KOPT-K1 (cell line): Measurements from ENCODE around the gene TTN.

Source experiments
- H3K27ac ChIP-seq: fragments of 200-600 bp; sonication (generic); 2 replicates; pipeline ENCODE4 v1.5.1; 2016; ENCODE audit warnings: antibody characterized with exemption, mild to moderate bottlenecking, low read depth, low read length; ENCODE audit not compliant: poor library complexity, severe bottlenecking
- H3K36me3 ChIP-seq: fragments of 200-600 bp; sonication (generic); 2 replicates; pipeline ENCODE4 v1.5.1; 2017; ENCODE audit warnings: antibody characterized with exemption, mild to moderate bottlenecking, low read length, moderate library complexity; ENCODE audit not compliant: insufficient read depth
- H3K9me3 ChIP-seq: fragments of 200-600 bp; sonication (generic); 2 replicates; pipeline ENCODE4 v1.5.1; 2017; ENCODE audit warnings: antibody characterized with exemption, low read length, mild to moderate bottlenecking; ENCODE audit not compliant: insufficient read depth, poor library complexity, severe bottlenecking

TTN gene

GRCh38 chr2:178827739-178828485 lies 20.7 kb upstream of the TTN start:
- Histone ChIP-seq H3K9me3 (no peaks in the 10 kb centered on the region), H3K36me3 (no peaks in the 10 kb centered on the region), H3K27ac (no peak overlapping the region)

- H3K27ac ChIP-seq: no peak overlapping the region
- H3K9me3 ChIP-seq: no peaks in the 10 kb centered on the region
- H3K36me3 ChIP-seq: no peaks in the 10 kb centered on the region
Measured at GRCh38 chr2:178827111-178827510, 19.9 kb upstream of the TTN start.

DNA sequence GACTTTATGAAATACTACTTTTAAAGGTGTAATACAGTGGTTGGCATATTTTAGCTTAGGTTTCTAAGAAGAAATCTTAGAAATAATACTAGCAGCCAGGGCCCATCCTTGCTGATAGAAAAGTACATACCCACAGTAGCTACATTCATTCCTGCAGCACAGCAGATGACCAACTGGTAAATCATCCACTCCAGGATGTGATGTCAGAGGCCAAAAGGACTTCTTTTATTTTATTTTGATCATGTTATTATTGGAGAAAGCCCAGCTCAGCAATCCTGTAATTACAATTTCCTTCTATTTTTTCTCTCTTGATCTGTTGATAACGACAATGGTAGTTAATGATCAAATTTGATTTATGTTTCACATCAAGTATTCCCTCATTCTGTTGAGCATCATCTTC lies 18.0 kb upstream of the TTN start:
- H3K9me3 ChIP-seq: no peaks in the 10 kb centered on the region
- no peaks in the 10 kb centered on the region for H3K36me3 ChIP-seq

DNA sequence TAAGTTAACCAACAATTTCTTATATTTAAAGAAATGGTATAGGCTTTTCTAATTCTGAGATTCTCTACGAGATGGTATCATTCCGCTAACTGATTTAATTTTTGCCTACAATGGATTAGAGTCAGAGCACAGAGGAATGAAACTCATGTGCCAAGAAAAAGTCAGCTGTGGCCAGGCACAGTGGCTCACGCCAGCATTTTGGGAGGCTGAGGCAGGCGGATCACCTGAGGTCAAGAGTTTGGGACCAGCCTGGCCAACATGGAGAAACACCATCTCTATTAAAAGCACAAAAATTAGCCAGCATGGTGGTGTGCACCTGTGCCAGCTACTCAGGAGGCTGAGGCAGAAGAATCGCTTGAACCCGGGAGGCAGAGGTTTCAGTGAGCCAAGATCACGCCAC lies 17.0 kb upstream of the TTN start:
- H3K36me3 ChIP-seq: no peaks in the 10 kb centered on the region
- H3K27ac ChIP-seq: no peak overlapping the region
- H3K9me3 ChIP-seq: no peaks in the 10 kb centered on the region

More for the DNA sequence above, 18.0 kb upstream of the TTN start:
- no peak overlapping the region for H3K27ac ChIP-seq

GRCh38 chr2:178819992-178820391 lies 12.8 kb upstream of the TTN start:
- no peaks in the 10 kb centered on the region for H3K9me3 ChIP-seq
- H3K27ac ChIP-seq: no peak overlapping the region
- H3K36me3 ChIP-seq: no peaks in the 10 kb centered on the region

DNA sequence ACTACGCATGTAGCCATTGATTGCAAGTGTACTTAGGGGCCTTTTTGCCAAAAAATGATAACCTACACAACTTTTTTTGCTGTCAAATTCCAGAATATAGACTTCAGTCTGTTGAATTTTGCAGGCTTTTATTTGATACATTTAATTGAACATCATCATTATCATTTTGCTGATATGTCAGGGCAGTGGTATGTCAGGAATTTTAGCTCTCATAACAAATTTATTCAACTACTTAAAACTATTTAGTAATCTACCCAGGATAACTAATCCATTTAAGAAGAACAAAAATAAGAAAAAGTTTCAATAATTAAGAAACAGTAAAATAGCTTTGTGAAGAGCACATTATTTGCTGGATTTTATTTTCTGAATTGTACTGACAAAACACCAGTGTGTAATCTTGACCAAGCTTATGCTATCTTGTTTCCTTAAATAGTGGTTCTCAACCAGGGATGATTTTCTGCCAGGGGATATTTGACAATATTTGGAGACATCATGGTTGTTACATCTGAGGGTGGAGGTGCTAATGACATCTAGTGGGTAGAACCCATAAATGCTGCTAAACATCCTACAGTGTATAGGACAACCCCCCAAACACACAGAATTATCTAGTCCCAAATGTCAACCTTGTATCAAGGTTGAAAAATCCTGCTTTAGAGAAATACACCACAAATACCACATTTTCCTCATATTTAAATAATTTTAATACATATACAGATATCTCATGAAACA lies 12.1 kb upstream of the TTN start:
- Histone ChIP-seq H3K27ac (no peak overlapping the region), H3K9me3 (no peaks in the 10 kb centered on the region), H3K36me3 (no peaks in the 10 kb centered on the region)

DNA sequence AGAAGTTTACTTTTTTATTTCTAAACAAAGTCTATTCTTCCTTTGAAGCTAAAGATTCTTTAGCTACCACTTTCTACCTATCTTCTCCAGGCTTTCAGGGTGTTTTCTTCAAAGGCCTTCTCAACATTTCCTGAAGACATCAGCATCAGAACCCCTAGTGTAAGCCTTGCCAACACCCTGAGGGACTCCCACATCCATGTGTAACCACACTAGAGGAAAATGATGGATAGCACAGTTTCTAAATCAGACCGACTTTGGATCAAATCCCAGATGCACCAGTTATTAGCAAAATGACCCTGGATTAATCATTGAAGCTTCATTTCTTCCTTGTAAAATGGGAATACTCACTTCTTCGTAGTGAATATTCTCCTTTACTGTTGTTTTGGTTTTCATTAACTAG lies 4.7 kb upstream of the TTN start:
- H3K36me3 ChIP-seq: no peaks in the 10 kb centered on the region
- no peaks in the 10 kb centered on the region for H3K9me3 ChIP-seq
- no peak overlapping the region for H3K27ac ChIP-seq

GRCh38 chr2:178811045-178811444 lies 3.8 kb upstream of the TTN start:
- H3K9me3 ChIP-seq: no peaks in the 10 kb centered on the region
- no peaks in the 10 kb centered on the region for H3K36me3 ChIP-seq
- no peak overlapping the region for H3K27ac ChIP-seq

DNA sequence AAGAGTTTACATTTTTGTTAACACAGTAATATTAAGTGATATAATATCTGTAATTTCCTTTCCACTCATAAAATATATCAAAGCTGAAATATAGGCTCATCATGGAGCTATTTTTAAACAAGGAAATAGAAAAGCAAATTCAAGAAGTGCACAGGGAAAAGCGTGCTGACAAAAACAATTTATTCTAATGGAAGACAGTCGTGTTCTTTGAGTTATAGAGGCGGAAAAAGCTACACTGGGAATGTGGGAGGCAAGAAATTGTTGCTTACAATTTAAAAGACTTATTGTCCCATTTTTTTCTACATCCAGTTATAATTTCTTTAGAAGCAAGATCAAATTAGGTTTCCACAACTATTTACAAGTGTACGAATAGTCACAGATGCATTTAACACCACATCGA lies 3.2 kb upstream of the TTN start:
- Histone ChIP-seq H3K9me3 (no peaks in the 10 kb centered on the region), H3K27ac (no peak overlapping the region), H3K36me3 (no peaks in the 10 kb centered on the region)

DNA sequence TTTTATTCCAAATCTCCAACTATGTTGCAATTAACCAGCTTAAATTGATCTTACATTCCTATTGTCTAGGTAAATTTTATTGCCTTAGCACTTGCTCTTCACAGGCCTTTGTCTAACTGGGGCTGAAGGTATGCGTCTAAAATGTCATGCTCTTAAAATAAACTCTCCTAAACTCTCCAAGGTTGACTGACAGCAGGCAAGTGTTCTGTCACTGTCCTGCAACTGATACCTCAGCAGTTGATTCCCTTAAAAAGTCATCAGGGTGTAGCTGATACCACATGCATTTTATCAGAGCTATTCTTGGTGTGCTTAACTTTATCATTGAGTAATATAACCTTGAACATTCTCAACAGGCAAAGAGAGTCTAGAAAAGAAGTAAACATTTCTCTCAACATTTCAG lies 680 bp downstream of the TTN start:
- H3K36me3 ChIP-seq: no peaks in the 10 kb centered on the region
- H3K9me3 ChIP-seq: no peaks in the 10 kb centered on the region
- H3K27ac ChIP-seq: no peak overlapping the region

- Histone ChIP-seq H3K36me3 (no peaks in the 10 kb centered on the region), H3K9me3 (no peaks in the 10 kb centered on the region), H3K27ac (no peak overlapping the region)
Measured at GRCh38 chr2:178805457-178805856, 1.8 kb downstream of the TTN start.

DNA sequence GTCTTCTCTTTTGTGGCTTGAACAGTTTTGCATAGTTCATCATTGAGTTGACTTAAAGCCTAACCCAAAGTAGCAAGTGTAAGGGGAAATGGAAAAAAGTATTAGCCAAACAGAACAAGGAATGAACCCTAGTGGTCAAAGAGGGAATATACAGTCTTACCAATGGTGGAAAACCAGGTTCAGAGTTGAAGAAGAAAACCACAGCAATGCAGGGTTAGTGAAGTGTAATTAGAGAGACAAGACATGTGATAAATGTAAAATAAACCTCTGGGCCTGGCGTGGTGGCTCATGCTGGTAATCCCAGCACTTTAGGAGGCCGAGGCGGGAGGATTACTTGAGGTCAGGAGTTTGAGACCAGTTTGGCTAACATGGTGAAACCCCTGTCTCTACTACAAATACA lies 2.4 kb downstream of the TTN start:
- no peaks in the 10 kb centered on the region for H3K9me3 ChIP-seq
- H3K36me3 ChIP-seq: no peaks in the 10 kb centered on the region
- H3K27ac ChIP-seq: no peak overlapping the region

DNA sequence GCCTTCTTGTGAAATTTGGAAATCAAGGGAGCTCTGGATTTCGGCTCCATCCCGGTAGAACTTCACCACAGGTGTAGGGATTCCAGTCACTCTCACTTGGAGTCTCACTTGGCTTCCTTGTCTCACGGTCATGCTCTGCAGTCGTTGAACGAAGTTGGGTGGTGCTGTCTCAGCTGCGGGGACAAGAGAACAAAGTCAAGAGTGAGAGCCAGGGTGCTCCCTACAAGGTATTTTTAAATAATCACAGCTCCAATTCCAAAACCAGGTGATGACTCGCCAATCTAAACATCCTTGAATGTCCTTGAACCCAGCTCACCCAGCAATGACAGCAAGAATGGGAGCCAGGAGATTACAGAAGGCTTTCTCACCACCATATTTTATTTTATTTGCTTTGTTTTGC lies 6.7 kb downstream of the TTN start:
- Histone ChIP-seq H3K27ac (no peak overlapping the region), H3K9me3 (no peaks in the 10 kb centered on the region), H3K36me3 (no peaks in the 10 kb centered on the region)

- no peaks in the 10 kb centered on the region for H3K36me3 ChIP-seq
- no peaks in the 10 kb centered on the region for H3K9me3 ChIP-seq
- H3K27ac ChIP-seq: no peak overlapping the region
Measured at GRCh38 chr2:178799305-178799704, 7.9 kb downstream of the TTN start.

DNA sequence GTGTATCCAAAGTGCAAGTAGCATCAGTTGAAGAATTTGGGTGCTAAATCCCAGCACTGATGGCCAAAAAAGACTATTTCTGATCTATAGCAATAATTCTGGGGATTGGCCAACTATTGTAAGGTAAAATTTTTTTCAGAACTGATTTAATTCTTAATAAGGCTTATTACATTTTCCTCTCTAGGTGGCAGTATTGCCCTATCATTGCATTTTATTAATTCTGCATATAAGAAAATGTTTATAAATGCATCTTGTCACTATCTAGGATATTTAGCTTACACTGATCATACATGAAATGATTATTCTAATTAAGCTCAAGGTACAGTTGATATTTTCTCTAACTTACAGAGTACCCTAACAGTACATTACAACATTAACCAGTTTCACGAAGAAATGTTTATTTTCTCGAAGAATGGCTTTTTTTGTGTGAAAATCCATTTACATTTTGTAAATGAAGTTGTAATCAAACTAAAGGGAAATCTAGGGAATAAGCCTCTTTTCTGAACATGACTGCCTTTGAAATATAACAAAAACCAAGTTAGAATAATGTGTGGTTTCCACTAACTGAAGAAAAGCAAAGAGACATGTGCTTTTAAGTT lies 11.0 kb downstream of the TTN start:
- no peaks in the 10 kb centered on the region for H3K36me3 ChIP-seq
- H3K27ac ChIP-seq: no peak overlapping the region

DNA sequence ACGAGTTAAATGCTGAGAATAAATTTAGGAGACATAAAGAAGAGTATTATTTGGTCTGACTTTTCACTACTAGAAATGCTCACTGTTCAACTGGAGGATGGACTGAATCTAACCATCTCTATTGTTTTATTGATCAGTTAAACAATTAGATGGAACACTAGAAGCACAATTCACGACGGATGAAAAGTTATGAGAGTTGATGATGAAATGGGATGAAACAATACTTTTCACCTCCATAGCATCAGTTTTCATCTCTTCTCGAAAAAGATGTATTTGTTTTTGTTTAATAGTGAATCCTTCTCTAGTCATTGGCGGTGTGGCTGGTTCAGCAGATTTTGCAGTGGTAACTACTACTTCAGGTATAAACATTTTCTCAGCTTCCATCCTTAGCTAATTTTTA lies 19.3 kb downstream of the TTN start:
- no peak overlapping the region for H3K27ac ChIP-seq
- no peaks in the 10 kb centered on the region for H3K36me3 ChIP-seq
- H3K9me3 ChIP-seq: no peaks in the 10 kb centered on the region

More for the DNA sequence above, 11.0 kb downstream of the TTN start:
- no peaks in the 10 kb centered on the region for H3K9me3 ChIP-seq
